AG09309 (cell line): ENCODE measurements around the gene ATAT1.
"Not testable (repeated sequence)": the region's sequence is repeated elsewhere in the genome, so short reads cannot be mapped to it uniquely, and the experiment has no call there.

Experiments used
- DNase-seq: peaks from one replicate; pipeline ENCODE4 v3.0.0-alpha.2; 2010; ENCODE audit warnings: low read depth
- H3K4me3 ChIP-seq: 2 replicates; pipeline ENCODE4 v1.5.1; 2011; ENCODE audit warnings: mild to moderate bottlenecking, low read depth, low read length, moderate library complexity; ENCODE audit not compliant: control insufficient read depth
- CTCF ChIP-seq: IDR thresholded peaks from 2 replicates; pipeline ENCODE4 v1.5.1; 2011; ENCODE audit warnings: mild to moderate bottlenecking, low read depth, low read length, inconsistent platforms; ENCODE audit not compliant: insufficient read depth, control insufficient read depth; ENCODE audit errors: missing control alignments

Gene ATAT1

GRCh38 chr6:30657454-30657853 is 30.8 kb downstream of the ATAT1 start:
- H3K4me3 ChIP-seq = no peak overlapping the region
- no peak for TF ChIP-seq CTCF
- no peak for DNase-seq

- H3K4me3 ChIP-seq, DNase-seq: not testable (repeated sequence)
Measured at GRCh38 chr6:30657922-30658321, 31.2 kb downstream of the ATAT1 start.

GRCh38 chr6:30664994-30665767 is 38.5 kb downstream of the ATAT1 start:
- TF ChIP-seq CTCF = no peak
- H3K4me3 ChIP-seq = no peak overlapping the region
- DNase-seq = no peak

- not testable (repeated sequence) for DNase-seq
Measured at GRCh38 chr6:30666300-30666699, 39.6 kb downstream of the ATAT1 start.

GRCh38 chr6:30670760-30671527 is 44.3 kb downstream of the ATAT1 start:
- peak; percentile 12 for TF ChIP-seq CTCF
- no peak for DNase-seq
- no peak overlapping the region for H3K4me3 ChIP-seq

More at GRCh38 chr6:30666300-30666699, 39.6 kb downstream of the ATAT1 start:
- H3K4me3 ChIP-seq = not testable (repeated sequence)

GRCh38 chr6:30672445-30673253 is 46.0 kb downstream of the ATAT1 start, which contains the start of gene DHX16:
Gene DHX16, minus strand, starts transcription at chr6:30673006. Its CDS starts 165 bp downstream, at chr6:30672841.
- DNase-seq = peak; percentile 93
- H3K4me3 ChIP-seq = peak within 1 kb of the TSS; percentile 74
- TF ChIP-seq CTCF = peak; percentile 82

GRCh38 chr6:30676660-30677285 is 50.1 kb downstream of the ATAT1 start:
- no peak for DNase-seq
- TF ChIP-seq CTCF = no peak
- H3K4me3 ChIP-seq = no peak overlapping the region
